HEK293 (cell line): Measurements from ENCODE around the gene UBE3C.
"Not testable (repeated sequence)": the region's sequence is repeated elsewhere in the genome, so short reads cannot be mapped to it uniquely, and the experiment has no call there.

Experiments
- CTCF ChIA-PET: fragments of 350-600 bp; formaldehyde crosslinking; extraction: SDS; loops from one replicate; lab custom pipeline; 2021; ENCODE audit warnings: antibody characterized with exemption; lab: Yijun Ruan, JAX
- POLR2A ChIA-PET: fragments of 300-600 bp; formaldehyde crosslinking; extraction: SDS; loops from one replicate; lab custom pipeline; 2020; ENCODE audit warnings: antibody characterized with exemption, inconsistent platforms; lab: Yijun Ruan, JAX
- H3K27ac ChIP-seq: fragments of 200-500 bp; sonication (Bioruptor generic); 2 replicates; pipeline ENCODE4 v1.5.1; 2014; ENCODE audit warnings: low read depth, low read length, control low read depth, inconsistent platforms; ENCODE audit errors: extremely low read depth
- H3K36me3 ChIP-seq, 2 experiments: fragments of 200-500 bp in 1 of 2; sonication (Bioruptor generic) in 1 of 2; 1 replicate in 1 of 2; 2 replicates in 1 of 2; pipeline ENCODE4 v1.5.1; 2014 to 2017; ENCODE audit warnings: inconsistent platforms in 2 of 2, low read length in 2 of 2; ENCODE audit not compliant: control insufficient read depth in 2 of 2, insufficient read depth in 1 of 2
- H3K4me1 ChIP-seq: fragments of 200-500 bp; sonication (Bioruptor generic); 2 replicates; pipeline ENCODE4 v1.5.1; 2014; ENCODE audit warnings: mild to moderate bottlenecking, low read length, inconsistent platforms; ENCODE audit not compliant: control insufficient read depth, insufficient read depth
- H3K4me3 ChIP-seq: 2 replicates; pipeline ENCODE4 v1.5.1; 2011; ENCODE audit warnings: low read depth, mild to moderate bottlenecking, control low read depth, low read length, moderate library complexity
- H3K9me3 ChIP-seq: fragments of 200-500 bp; sonication (Bioruptor generic); 2 replicates; pipeline ENCODE4 v1.5.1; 2014; ENCODE audit warnings: low read depth, low read length, inconsistent platforms; ENCODE audit not compliant: control insufficient read depth, insufficient read depth
- PRDM1 ChIP-seq: fragments of 450-650 bp; formaldehyde crosslinking; IDR thresholded peaks from 2 replicates; pipeline ENCODE4; 2016; ENCODE audit warnings: missing biosample characterization, missing genetic modification characterization
- SP7 ChIP-seq: fragments of 450-650 bp; formaldehyde crosslinking; IDR thresholded peaks from 2 replicates; pipeline ENCODE4 v1.5.1; 2016; ENCODE audit warnings: missing biosample characterization, missing genetic modification characterization
- TRIM28 ChIP-seq: IDR thresholded peaks from 2 replicates; pipeline ENCODE4 v1.6.1; 2011; ENCODE audit warnings: low read length, control low read depth, borderline replicate concordance
- ZBTB7A ChIP-seq: fragments of 450-650 bp; formaldehyde crosslinking; IDR thresholded peaks from 2 replicates; pipeline ENCODE4 v1.5.1; 2016; ENCODE audit warnings: low read depth, missing biosample characterization, missing genetic modification characterization
- ZFP41 ChIP-seq: fragments of 450-650 bp; formaldehyde crosslinking; IDR thresholded peaks from 2 replicates; pipeline ENCODE4 v1.5.1; 2016; ENCODE audit warnings: missing biosample characterization, missing genetic modification characterization, borderline replicate concordance
- ZNF121 ChIP-seq: fragments of 450-650 bp; formaldehyde crosslinking; IDR thresholded peaks from 2 replicates; pipeline ENCODE4 v1.5.1; 2016; ENCODE audit warnings: missing biosample characterization, missing genetic modification characterization
- ZNF335 ChIP-seq: fragments of 450-650 bp; formaldehyde crosslinking; conservative IDR thresholded peaks from 2 replicates; pipeline ENCODE4 v1.5.1; 2016; ENCODE audit warnings: missing biosample characterization, missing genetic modification characterization
- ZNF394 ChIP-seq: fragments of 450-650 bp; formaldehyde crosslinking; IDR thresholded peaks from 2 replicates; pipeline ENCODE4 v1.5.1; 2016; ENCODE audit warnings: missing biosample characterization, missing genetic modification characterization, mild to moderate bottlenecking, moderate library complexity, borderline replicate concordance
- ZNF416 ChIP-seq: fragments of 450-650 bp; formaldehyde crosslinking; IDR thresholded peaks from 2 replicates; pipeline ENCODE4 v1.5.1; 2016; ENCODE audit warnings: missing biosample characterization, missing genetic modification characterization
- ZNF423 ChIP-seq: fragments of 450-650 bp; formaldehyde crosslinking; IDR thresholded peaks from 2 replicates; pipeline ENCODE4 v1.5.1; 2016; ENCODE audit warnings: missing biosample characterization, missing genetic modification characterization
- ZNF514 ChIP-seq: fragments of 450-650 bp; formaldehyde crosslinking; IDR thresholded peaks from 2 replicates; pipeline ENCODE4 v1.5.1; 2016; ENCODE audit warnings: missing biosample characterization, missing genetic modification characterization
- ZNF571 ChIP-seq: fragments of 450-650 bp; formaldehyde crosslinking; IDR thresholded peaks from 2 replicates; pipeline ENCODE4 v1.5.0; 2017; ENCODE audit warnings: missing biosample characterization, missing genetic modification characterization
- ZNF626 ChIP-seq: fragments of 450-650 bp; sonication (Bioruptor Pico); formaldehyde crosslinking; IDR thresholded peaks from 2 replicates; pipeline ENCODE4 v1.5.1; 2018; ENCODE audit warnings: missing biosample characterization, missing genetic modification characterization, inconsistent platforms
- ZNF654 ChIP-seq: fragments of 450-650 bp; formaldehyde crosslinking; IDR thresholded peaks from 2 replicates; pipeline ENCODE4 v1.5.1; 2016; ENCODE audit warnings: low read depth, missing biosample characterization, missing genetic modification characterization
- ZSCAN23 ChIP-seq: fragments of 450-650 bp; formaldehyde crosslinking; IDR thresholded peaks from 2 replicates; pipeline ENCODE4 v1.5.1; 2016; ENCODE audit warnings: missing biosample characterization, missing genetic modification characterization
- ZXDB ChIP-seq: fragments of 450-650 bp; formaldehyde crosslinking; IDR thresholded peaks from 2 replicates; pipeline ENCODE4 v1.5.1; 2016; ENCODE audit warnings: missing biosample characterization, missing genetic modification characterization
- TF ChIP-seq, protein P1 (sequence below): fragments of 450-650 bp; formaldehyde crosslinking; IDR thresholded peaks from 2 replicates; pipeline ENCODE4 v1.5.1; 2016; ENCODE audit warnings: missing biosample characterization, missing genetic modification characterization
- TF ChIP-seq, protein P2 (sequence below): fragments of 450-650 bp; formaldehyde crosslinking; IDR thresholded peaks from 2 replicates; pipeline ENCODE4 v1.5.1; 2016; ENCODE audit warnings: missing biosample characterization, missing genetic modification characterization, borderline replicate concordance
- TF ChIP-seq, protein P3 (sequence below): fragments of 450-650 bp; formaldehyde crosslinking; IDR thresholded peaks from 2 replicates; pipeline ENCODE4 v1.5.1; 2016; ENCODE audit warnings: missing biosample characterization, missing genetic modification characterization
- TF ChIP-seq, protein P4 (sequence below): fragments of 450-650 bp; formaldehyde crosslinking; IDR thresholded peaks from 2 replicates; pipeline ENCODE4 v1.5.1; 2017; ENCODE audit warnings: missing biosample characterization, missing genetic modification characterization
- TF ChIP-seq, protein P5 (sequence below): fragments of 450-650 bp; formaldehyde crosslinking; IDR thresholded peaks from 2 replicates; pipeline ENCODE4 v1.5.1; 2017; ENCODE audit warnings: missing biosample characterization, missing genetic modification characterization

Gene UBE3C

DNA sequence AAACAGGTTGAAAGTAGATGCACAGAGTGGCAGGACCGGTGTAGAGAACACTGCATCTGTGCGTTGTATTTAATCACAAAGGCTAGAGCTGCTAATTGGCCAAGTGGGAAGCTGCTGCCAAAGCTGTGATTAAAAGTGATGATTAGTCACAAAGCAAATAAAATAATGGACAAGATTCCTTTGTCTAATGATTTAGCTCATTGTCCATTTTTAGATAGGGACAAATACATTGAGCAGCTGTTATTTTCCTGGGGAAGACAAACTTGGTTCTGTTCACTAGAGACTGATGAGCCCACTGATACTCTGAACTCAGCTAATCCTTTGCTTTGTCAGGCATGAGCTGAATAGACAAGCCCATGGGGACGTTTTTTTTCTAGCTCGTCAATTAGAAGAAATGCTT, 19.7 kb downstream of the UBE3C start:
- H3K36me3 ChIP-seq: peaks cover 0 to 6% of the 10 kb centered on the region in 2 experiments; a peak in 2 of 3 replicates
- CTCF ChIA-PET: interaction anchor here (0.6 kb wide), 1 partner anchor 71 kb away, joined by 4 read pairs; no protein-coding TSS in a partner anchor
- peaks cover 5% of the 10 kb centered on the region; the same call in 1 of the 2 replicates for H3K4me1 ChIP-seq
- TF ChIP-seq ZNF416 (no peak), SP7 (tag by site-specific recombination) (peak; percentile 70), ZNF394 (tag by site-specific recombination) (peak; percentile 59; the same call in 1 of the 2 replicates), TRIM28 (0 out of 2 replicates have a peak, but pooled peaks have one; percentile 44)
- no peaks in the 10 kb centered on the region for H3K9me3 ChIP-seq
- no peak overlapping the region for H3K27ac ChIP-seq
- no peak overlapping the region for H3K4me3 ChIP-seq
- POLR2A ChIA-PET: no interaction called here

DNA sequence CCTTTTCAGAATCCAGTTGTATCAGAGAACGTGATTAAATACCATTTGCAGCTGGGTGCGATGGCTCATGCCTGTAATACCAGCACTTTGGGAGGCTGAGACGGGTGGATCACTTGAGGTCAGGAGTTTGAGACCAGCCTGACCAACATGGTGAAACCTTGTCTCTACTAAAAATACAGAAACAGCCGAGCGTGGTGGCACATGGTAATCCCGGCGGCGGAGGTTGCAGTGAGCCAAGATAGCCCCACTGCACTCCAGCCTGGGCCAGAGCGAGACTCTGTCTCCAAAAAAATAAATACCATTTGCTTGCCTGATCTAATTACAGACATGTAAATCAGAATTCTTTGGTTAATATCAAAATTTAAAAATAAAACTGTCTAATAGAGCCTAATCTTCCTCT, 20.8 kb downstream of the UBE3C start:
- CTCF ChIA-PET, H3K9me3 ChIP-seq, POLR2A ChIA-PET, H3K4me1 ChIP-seq, H3K4me3 ChIP-seq, H3K27ac ChIP-seq: not testable (repeated sequence)
- peaks cover 0 to 11% of the 10 kb centered on the region in 2 experiments; a peak in 2 of 3 replicates for H3K36me3 ChIP-seq

DNA sequence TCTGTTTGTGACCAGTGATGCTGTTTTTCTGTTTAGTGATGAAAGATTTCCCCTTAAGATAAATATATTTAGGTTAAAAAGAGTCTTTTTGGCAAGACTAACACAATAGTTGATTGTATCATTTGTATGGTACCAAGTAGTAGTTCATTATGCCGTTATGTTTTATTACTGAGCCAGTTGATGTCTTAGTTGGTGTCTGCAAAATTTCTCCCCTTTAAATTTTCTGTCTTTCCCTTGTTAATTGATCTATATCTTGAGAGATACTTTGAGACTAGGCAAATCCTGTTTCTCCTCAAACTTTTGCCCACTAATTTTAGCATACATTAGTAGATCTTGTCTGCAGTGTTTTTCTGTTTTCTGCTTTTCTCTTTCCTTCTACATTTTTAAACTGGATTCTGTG, 21.7 kb downstream of the UBE3C start:
- Histone ChIP-seq H3K9me3 (no peaks in the 10 kb centered on the region), H3K4me1 (peaks cover 5% of the 10 kb centered on the region; the same call in 1 of the 2 replicates), H3K4me3 (no peak overlapping the region), H3K36me3 (peaks cover 0 to 20% of the 10 kb centered on the region in 2 experiments; a peak in 2 of 3 replicates), H3K27ac (no peak overlapping the region)
- POLR2A ChIA-PET: no interaction called here
- TF ChIP-seq ZNF626 (tag by site-specific recombination): no peak
- no peak for TF ChIP-seq PRDM1 (tag by site-specific recombination)
- TF ChIP-seq, protein P1, sequence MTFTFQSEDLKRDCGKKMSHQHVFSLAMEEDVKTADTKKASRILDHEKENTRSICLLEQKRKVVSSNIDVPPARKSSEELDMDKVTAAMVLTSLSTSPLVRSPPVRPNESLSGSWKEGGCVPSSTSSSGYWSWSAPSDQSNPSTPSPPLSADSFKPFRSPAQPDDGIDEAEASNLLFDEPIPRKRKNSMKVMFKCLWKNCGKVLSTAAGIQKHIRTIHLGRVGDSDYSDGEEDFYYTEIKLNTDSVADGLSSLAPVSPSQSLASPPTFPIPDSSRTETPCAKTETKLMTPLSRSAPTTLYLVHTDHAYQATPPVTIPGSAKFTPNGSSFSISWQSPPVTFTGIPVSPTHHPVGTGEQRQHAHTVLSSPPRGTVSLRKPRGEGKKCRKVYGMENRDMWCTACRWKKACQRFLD: no peak
- TF ChIP-seq ZSCAN23 (tag by site-specific recombination): no peak
- TF ChIP-seq ZFP41 (tag by site-specific recombination): no peak
- no peak for TF ChIP-seq ZNF571 (tag by site-specific recombination)
- TF ChIP-seq, protein P2, sequence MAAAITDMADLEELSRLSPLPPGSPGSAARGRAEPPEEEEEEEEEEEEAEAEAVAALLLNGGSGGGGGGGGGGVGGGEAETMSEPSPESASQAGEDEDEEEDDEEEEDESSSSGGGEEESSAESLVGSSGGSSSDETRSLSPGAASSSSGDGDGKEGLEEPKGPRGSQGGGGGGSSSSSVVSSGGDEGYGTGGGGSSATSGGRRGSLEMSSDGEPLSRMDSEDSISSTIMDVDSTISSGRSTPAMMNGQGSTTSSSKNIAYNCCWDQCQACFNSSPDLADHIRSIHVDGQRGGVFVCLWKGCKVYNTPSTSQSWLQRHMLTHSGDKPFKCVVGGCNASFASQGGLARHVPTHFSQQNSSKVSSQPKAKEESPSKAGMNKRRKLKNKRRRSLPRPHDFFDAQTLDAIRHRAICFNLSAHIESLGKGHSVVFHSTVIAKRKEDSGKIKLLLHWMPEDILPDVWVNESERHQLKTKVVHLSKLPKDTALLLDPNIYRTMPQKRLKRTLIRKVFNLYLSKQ: no peak
- TF ChIP-seq ZNF423 (tag by site-specific recombination): no peak
- TF ChIP-seq ZBTB7A (tag by site-specific recombination): no peak
- CTCF ChIA-PET: no interaction called here

DNA sequence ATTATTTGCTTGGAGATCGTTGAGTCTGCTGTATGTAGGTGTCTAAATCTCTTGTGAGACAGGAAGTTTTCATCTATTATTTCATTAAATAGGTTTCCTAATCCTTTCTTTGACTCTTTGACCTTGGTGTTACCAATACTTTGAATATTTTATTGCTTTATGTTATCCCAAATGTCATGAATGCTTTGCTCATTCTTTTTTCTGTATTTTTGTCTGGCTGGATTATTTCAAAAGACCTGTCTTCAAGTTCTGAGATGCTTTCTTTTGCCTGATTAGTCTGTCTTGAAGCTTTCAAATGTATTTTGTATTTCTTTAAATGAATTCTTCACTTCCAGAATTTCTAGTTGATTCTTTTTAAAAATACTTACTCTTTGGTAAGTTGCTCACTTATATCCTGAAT, 27.3 kb downstream of the UBE3C start:
- H3K36me3 ChIP-seq: peaks cover 3 to 73% of the 10 kb centered on the region in 2 experiments; a peak in 2 of 3 replicates
- no peaks in the 10 kb centered on the region for H3K4me1 ChIP-seq
- POLR2A ChIA-PET: interaction anchor here (0.7 kb wide), 1 partner anchor 164 kb away, joined by 6 read pairs; no protein-coding TSS in a partner anchor
- H3K4me3 ChIP-seq: no peak overlapping the region
- H3K27ac ChIP-seq: no peak overlapping the region
- CTCF ChIA-PET: interaction anchor here (0.7 to 0.8 kb wide), 2 partner anchors 173 to 947 kb away, joined by 3 read pairs; no protein-coding TSS in a partner anchor
- H3K9me3 ChIP-seq: no peaks in the 10 kb centered on the region
- no peak for TF ChIP-seq ZXDB
- TF ChIP-seq, protein P3, sequence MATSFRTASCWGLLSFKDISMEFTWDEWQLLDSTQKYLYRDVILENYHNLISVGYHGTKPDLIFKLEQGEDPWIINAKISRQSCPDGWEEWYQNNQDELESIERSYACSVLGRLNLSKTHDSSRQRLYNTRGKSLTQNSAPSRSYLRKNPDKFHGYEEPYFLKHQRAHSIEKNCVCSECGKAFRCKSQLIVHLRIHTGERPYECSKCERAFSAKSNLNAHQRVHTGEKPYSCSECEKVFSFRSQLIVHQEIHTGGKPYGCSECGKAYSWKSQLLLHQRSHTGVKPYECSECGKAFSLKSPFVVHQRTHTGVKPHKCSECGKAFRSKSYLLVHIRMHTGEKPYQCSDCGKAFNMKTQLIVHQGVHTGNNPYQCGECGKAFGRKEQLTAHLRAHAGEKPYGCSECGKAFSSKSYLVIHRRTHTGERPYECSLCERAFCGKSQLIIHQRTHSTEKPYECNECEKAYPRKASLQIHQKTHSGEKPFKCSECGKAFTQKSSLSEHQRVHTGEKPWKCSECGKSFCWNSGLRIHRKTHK: no peak
- no peak for TF ChIP-seq ZNF121
- TF ChIP-seq ZNF514 (tag by site-specific recombination): no peak
- TF ChIP-seq ZNF335 (tag by site-specific recombination): no peak
- no peak for TF ChIP-seq ZNF654 (tag by site-specific recombination)
- TF ChIP-seq, protein P4, sequence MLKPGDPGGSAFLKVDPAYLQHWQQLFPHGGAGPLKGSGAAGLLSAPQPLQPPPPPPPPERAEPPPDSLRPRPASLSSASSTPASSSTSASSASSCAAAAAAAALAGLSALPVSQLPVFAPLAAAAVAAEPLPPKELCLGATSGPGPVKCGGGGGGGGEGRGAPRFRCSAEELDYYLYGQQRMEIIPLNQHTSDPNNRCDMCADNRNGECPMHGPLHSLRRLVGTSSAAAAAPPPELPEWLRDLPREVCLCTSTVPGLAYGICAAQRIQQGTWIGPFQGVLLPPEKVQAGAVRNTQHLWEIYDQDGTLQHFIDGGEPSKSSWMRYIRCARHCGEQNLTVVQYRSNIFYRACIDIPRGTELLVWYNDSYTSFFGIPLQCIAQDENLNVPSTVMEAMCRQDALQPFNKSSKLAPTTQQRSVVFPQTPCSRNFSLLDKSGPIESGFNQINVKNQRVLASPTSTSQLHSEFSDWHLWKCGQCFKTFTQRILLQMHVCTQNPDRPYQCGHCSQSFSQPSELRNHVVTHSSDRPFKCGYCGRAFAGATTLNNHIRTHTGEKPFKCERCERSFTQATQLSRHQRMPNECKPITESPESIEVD: no peak
- TF ChIP-seq, protein P5, sequence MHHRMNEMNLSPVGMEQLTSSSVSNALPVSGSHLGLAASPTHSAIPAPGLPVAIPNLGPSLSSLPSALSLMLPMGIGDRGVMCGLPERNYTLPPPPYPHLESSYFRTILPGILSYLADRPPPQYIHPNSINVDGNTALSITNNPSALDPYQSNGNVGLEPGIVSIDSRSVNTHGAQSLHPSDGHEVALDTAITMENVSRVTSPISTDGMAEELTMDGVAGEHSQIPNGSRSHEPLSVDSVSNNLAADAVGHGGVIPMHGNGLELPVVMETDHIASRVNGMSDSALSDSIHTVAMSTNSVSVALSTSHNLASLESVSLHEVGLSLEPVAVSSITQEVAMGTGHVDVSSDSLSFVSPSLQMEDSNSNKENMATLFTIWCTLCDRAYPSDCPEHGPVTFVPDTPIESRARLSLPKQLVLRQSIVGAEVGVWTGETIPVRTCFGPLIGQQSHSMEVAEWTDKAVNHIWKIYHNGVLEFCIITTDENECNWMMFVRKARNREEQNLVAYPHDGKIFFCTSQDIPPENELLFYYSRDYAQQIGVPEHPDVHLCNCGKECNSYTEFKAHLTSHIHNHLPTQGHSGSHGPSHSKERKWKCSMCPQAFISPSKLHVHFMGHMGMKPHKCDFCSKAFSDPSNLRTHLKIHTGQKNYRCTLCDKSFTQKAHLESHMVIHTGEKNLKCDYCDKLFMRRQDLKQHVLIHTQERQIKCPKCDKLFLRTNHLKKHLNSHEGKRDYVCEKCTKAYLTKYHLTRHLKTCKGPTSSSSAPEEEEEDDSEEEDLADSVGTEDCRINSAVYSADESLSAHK (tag by site-specific recombination): no peak
